NCI-H345 treated with DMSO at 0.1 percent for 48 hours (cell line): ENCODE measurements around the gene SUGCT.
"Not testable (repeated sequence)": the region's sequence is repeated elsewhere in the genome, so short reads cannot be mapped to it uniquely, and the experiment has no call there.

Experiments
- DNase-seq: peaks from one replicate; lab custom pipeline; 2025; ENCODE audit not compliant: unreplicated experiment; lab: John Stamatoyannopoulos, UW

Gene SUGCT

DNA sequence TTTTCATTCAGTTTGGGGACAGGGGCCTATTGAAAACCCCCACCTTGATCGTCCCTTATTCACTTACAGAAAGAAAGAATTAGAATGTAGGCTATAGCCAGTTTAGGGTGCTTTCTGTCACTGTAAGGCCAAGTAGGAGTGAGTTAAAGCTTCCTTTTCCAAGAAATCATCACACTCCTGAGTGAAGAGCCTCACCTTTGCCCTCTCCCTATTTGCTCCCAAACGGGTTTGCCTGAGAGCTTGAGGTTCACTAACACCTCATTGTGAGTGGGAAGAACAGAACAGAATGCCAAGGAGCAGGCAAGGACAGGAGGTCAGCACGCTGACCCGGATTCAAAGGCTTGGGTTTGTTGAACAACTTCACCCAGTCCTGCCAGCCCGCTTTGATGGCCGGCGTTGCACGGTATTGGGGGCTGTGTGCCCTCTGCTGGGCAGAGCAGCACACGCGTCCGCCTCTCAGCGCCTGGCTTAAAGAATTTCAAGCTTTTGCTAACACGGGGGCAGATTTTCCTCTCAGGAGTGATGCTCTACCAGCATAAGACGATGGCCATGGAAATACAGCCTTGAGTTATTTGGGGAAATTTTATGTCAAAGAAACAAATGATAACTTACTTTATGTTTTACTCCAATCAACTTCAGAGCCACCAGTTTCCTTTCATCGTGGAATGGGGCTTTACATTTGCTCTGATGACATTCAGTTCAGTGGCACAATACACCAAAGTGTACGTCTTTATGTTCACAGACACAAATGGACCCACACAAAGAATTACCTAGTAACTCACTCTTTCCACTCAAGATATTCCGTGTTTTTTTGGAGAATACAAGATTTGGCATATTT is 470.0 kb downstream of the SUGCT start:
- DNase-seq = no peak

DNA sequence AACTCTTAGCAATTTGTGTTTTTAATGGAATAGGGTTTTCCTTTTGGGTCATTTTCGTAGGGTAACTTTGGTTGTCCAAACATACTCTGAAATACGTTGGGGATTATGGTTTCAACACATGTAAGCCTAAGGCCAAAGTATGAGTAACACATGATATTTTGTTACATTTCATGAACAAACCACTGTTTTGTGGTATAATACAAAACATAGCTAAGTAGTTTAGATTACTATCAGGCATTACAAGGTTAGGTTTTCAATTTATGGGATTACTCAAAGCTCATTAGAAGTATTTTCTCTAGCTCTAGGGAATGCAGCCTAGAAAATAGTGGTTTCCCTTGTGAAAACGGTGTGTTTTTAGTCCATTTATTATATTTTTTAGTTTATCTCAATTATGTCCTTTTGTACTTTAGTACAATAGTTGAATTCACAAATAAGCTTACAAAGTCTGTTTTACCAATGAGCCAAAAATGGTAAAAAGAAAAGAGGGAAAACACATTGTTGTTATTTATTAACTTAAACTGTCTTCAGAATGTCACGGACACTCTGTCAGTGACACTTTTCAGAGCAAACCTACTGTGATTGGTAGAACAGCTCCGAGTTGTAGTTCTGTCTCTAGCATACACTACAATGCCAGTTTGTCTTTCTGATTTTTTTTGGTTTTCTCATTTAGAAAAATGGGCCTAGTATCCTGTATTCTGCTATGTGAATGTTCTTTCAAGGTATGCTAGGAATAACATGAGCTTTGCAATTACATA is 473.7 kb downstream of the SUGCT start:
- no peak for DNase-seq

DNA sequence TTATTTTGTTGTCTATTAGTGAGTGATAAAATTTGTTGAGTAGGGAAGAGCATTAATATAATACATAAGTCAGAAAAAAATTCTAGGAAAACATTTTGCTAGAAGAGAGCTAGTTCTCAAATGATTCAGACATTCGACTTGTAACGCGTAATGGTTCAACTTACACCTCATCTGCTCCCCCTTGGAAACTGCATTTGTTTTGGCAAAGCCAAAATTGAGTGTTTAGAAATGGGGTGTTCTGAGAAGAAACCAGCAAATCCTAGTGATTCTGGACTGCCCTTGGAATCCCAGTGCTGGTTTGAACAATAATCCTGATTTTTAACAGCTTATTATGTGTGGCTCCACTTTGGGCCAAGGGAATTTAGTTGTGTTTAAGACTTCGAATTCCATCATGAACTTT is 475.7 kb downstream of the SUGCT start:
- DNase-seq = no peak

DNA sequence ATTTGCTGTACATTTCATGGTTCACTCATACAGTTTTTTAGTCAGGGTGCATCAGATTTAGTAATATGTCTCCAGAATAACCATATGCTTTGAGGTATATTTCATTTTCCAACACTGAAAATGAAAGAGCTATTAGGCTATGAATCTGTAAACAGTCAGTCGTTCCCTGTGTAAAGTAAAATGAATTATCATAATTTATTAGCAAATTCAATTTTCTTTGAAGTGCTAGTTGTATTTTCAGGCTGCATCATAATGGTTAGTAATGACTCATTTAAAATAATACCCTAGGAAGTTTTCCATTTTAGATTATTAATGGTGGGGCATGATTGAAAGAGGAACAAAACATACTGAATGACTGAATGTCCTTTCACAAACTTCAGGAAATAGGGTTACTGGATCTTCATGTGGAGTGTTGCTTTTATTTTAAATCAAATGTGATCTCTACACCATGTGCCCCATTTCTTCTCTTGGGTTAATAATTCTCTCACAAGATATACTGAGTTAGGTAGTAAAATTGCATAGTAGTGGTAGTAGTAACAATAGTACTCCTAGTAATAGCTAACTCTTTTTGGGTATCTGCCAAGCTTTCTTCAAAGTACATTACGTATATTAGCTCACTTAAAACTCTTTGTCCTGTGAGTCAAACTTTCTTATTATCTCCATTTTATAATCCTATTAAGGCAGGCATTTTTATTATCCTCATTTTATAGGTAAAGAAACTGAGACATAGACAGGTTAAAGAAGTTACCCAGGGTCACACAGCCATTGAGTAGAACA is 476.5 kb downstream of the SUGCT start:
- no peak for DNase-seq

DNA sequence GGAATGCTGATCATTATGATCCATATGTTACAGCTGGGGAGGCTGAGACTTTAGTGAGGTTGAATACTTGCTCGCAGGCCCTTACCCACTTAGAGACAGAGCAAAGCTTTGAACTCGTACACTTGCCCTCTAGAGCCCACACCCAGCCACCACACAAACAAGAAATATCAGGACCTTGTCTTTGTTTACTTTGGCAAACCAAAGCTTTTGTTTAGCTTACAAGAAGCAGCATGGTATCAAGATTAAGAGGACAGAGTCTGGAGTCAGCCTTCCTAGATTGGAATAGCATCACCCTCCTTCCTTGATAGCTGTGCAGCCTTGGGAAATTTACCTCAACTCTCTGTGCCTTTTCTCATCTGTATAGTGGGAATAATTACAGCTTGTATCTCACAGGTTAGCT is 477.5 kb downstream of the SUGCT start:
- DNase-seq = no peak

DNA sequence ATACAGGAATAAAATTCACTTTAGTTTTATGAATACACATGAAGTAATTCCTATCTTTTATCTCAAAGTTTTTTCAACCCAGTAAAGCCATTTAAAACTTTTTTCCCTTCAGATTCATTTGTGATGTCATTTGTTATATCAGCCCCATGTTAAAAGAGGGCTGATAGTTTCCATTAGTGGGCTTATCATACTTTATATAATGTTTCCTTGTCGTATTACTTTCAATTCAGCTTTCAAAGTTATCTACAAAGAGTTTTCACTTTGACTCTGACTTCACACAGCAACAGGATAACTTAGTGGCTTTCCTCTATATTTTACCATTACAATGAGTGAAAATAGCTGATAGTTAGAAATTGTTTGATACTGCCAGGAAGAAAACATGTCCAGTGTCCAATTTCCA is 484.8 kb downstream of the SUGCT start:
- DNase-seq = no peak

DNA sequence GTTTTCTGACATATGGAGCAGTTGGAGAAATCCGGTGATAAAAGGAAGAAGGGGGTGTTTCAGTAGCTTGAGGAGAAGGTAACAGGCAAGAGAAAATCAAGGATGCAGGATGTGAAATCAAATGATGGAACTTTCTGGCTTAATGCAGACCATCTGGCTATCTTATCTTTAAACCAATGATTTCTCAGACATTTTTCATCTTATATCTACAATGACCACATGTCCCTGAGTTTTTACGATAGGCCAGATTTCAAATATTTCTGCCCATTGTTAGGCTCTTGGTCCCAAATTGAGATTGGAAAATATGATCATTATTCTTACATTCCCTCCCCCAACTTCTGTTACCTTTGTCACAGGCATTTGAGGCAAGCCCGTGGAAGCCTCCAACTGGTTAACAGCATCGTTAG is 486.8 kb downstream of the SUGCT start:
- no peak for DNase-seq

DNA sequence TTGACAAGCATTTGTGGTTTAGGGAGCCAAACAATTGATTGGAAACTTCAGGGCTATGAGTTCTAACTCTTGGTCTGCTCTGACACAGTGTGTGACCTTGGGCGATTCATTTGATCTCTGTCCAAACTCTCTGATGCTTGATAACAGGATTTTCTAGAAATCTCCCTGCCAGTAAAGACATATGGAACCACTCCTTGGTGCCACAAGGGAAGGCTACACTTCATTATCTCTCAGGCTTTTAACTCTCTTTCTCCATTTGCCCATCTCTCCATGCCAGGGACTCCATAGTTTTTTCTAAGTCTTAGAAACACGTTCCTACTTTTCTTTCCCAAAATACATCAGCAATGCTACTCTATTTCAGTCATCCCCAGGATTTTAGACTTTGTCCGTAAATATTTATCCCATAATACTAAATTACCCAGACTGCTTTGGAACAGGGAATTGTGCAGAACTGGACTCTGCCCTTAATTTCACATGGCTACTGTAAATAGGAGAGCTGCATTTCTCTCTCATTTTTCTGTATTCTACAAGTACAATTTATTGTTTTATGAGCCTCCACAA is 488.2 kb downstream of the SUGCT start:
- no peak for DNase-seq

DNA sequence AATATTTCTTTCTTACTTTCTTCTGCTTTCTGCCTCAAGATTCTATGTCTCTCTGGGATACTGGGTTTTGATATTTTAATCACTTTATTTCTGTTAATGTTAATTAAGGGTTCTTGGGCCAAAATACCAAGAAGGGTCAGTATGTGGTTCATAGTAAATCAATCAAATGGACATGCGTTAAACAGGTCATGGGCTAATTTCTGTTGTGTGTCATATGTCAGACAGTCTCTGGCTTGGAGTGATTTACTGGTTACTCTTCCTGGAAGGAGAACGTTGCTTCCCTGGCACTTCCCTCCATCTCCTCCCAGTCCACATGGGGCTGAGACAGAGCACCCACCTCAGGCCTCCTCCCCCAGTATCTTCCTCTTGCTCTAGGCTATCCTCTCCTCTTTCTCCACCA is 489.1 kb downstream of the SUGCT start:
- no peak for DNase-seq

DNA sequence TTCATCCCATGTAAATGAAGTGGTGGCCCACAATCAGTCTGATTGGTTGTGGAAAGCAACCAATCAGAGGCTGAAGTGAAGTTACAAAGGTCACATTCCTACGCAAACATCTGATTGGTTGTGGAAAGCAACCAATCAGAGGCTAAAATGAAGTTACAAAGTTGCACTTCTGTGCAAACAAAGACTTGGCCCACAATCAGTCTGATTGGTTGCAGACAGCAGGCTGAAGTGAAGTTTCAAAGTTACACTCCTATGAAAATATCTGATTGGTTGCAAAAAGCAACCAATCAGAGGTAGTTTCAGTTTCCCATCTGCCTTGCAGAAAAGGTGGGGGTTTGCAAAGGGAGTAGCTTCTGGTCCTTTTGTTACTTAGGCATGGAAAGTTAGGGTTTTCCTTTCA is 492.6 kb downstream of the SUGCT start:
- not testable (repeated sequence) for DNase-seq

DNA sequence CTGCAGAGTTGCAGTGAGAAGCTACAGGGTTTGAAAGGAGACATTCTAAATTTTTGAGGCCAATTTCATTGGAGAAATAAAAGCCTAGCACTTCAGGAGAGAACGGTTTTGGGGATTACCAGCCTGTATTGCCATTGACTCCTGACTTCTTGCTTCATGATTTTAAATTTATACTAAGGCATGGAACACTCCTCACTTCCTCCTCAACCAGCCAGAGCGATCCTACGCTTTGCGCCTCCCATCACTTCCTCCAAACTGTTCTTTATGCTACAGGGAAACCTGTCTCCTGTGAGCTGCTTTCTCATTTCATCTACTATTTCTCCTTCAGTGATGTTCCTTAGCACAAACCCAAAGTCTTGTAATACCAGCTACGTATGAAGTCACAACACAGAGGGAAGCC is 495.1 kb downstream of the SUGCT start:
- DNase-seq = no peak

DNA sequence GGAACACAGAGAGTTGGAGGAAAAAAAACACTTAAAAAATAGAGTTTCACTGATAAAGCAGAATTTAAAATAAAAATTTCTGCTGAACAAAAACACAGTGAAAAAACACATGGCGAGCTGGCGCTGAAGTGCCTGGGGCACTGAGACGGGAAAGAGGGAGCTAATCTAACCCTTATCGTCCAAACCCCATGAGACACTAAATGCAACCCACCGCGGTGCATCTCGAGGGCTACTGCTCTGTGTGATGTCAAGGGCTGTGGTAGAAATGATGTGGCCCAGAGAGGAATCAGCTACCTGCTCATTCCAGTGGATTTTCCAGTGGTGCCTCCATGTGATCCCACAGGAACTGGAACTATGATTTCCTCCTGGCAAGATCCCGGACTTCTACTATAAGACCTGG is 499.3 kb downstream of the SUGCT start:
- DNase-seq = no peak

DNA sequence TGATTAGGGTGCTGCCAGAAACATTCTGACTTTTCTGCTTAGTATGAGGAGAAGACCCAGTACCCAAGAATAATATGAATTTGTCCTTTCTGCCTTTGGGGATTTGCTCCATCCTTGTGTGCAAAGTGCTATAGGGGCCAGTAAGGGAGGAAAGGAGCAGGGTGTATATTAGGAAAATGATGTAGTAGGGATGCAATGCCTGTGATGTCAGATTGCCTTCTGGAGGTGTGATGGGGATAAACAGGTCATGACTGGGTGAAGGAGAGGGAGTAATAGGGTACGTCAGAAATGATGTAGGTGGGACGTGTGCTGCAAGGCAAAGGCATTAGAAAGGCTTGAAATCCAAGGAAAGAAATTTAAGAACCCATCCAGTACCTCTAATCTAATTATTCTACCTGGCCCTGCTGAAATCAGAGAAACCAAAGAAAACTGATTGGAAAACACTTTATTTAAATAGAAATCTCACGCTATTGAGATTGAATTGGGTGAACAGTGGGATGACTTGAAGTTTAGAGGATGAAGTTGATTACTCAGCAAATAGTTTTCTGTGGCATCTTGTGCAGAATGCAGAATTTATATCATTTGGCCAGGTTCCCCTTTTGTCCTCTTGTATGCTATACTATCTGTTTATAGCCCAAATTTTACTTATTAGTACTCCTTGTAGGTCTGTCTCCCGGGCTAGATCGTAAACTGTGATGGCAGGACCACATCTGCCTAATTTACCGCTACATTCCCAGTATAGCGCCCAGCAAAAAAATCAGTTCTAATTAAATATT is 503.9 kb downstream of the SUGCT start:
- DNase-seq = no peak

DNA sequence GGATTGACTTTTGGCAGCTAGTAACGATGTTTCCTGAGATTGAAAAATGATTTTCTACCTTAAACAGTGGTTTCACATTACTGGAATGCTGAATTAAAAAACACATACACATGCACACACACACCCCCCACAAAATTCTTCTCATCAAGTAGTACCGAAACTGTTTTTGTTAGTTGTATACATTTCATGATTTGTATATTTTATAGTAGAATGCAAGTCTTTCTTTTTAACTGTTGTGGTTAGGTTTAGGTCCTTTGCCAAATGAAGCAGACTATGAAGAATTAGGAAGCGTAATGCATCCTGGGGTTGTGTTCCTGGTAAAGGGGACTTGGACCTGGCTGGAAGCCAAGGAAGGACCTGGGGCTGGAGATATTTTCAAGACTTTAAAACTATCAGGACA is 505.8 kb downstream of the SUGCT start:
- no peak for DNase-seq

DNA sequence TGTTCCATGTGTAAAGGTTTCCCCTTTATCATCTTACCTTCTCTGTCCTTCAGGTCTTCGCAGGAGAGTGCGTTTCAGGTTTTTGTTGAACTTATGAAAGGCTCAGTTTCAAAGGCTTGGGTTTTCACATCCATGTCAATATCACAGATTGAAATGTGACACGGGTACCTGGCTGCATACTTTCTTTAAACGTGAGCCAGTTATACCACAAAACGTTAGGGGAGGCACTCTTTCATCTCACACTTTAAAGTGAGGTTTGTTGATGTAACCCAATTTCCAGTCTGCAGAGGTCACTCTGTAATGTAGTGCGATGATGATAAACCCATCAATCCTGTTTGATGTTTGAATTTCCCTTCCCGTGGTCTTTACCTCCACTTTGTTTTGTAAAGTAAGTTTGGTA is 506.9 kb downstream of the SUGCT start:
- DNase-seq = no peak

DNA sequence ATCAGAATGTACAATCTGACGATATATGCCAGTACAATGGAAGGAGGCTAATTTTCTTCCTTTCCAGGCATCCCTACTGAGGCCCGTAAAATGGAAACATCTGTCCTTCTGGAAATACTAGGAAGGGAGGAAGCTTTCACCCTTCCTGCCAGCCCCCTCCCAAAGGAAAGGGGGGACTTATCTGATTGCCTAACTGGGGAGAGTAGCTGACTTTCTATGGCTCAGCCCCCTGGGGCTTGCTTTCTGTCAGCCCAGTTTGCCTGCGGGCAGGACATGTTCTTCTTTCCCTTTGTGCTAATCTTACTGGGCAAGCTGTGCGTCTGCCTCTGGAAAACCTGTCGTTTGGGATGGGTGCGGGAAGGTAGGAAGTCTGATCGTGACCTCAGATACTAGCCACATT is 508.9 kb downstream of the SUGCT start:
- no peak for DNase-seq

DNA sequence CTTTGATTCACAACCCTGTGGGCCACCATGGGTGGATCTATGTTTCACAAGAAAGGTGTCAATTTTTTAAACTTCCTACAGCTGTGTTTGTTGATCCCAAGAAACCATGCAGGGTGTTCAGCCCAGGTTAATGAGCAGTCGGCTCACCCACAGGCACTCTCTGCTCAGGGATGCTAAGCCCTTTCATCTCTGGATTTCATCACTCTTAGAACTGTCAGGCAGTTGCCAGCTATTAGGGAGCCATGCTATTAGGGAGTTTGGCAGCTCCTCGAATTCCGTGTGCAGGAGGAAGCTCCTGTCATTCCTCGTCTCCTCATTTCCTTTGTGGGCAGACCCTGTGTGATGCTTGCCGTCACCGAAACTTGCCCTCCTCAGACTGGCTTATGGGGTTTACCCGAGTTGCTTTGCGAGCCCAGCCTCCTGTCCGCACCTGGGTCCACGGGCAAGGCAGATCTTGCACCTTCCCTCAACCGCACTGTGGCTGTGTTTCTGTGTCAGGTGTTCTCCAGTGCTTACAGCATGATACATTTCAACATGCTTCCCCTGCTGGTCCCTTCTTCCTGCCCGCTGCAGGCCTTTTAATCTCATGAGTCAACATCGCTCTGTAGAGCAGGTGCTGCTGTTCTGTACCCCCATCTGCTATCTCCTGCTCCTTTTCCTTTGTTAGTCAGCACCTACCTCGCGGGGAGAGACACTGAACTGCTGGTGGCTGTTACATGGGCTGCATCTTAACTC is 509.8 kb downstream of the SUGCT start:
- no peak for DNase-seq

DNA sequence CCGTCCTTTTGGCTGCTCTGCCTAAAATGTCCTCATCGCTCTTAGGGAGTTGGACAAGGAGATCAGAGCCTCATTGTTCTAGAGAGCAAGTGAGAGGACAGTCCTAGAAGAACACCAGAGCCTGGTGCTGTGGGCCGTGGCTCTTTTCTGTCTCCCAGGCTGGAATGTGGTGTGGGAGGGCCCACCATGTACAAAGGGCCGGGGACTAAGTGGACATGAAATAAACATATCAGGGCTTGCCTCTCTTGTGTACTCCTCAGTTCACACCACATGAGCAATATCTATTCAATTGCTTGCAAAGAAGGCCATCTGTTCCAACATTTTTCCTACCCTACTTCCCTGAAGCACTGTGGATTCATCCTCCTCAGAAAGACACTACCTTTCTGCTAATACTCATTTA is 510.4 kb downstream of the SUGCT start:
- DNase-seq = no peak

DNA sequence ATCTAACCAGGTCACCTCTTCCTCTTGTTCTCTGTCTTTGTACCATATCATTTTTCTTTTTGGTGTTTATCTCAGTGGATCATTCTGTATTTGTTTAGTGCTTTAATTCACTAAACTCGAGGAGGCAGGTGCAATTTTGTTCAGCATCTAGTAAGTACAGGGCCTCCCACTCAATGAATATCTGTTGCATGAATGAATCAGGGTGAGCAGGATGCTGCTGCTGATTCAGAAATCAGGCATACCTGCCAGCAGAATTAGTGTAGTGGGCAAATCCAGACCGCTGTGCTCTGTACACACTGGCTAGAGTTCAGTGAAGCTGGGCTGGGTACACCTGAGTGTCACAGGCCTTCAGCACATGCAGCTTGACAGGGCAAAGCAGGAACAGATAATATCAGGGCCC is 511.9 kb downstream of the SUGCT start:
- no peak for DNase-seq

DNA sequence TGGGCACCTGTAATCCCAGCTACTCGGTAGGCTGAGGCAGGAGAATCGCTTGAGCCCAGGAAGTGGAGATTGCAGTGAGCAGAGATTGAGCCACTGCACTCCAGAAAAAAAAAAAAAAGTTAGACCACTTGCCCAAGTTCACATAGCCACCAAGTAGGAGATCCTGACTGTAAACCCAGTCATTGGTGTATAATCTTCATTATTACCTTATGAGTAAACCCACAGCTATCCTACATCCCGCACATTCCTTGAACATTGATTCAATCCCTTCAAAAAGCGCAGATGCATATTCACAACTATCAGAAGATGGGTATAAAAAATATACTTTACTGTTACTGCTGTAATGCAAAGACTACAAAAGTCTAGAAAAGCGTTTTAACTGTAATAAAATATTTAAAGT is 512.9 kb downstream of the SUGCT start:
- DNase-seq = no peak
